RPMI8226 (cell line): ENCODE measurements around the gene ST6GALNAC2.
"Not testable (repeated sequence)": the region's sequence is repeated elsewhere in the genome, so short reads cannot be mapped to it uniquely, and the experiment has no call there.

Source experiments
- DNase-seq: peaks from one replicate; pipeline ENCODE4 v3.0.0-alpha.2; 2015

Gene ST6GALNAC2

GRCh38 chr17:76570457-76570856, 15.2 kb downstream of the ST6GALNAC2 start:
- no peak for DNase-seq

- DNase-seq: no peak
Observed at GRCh38 chr17:76569607-76570279, 15.9 kb downstream of the ST6GALNAC2 start.

GRCh38 chr17:76568811-76569221, 16.8 kb downstream of the ST6GALNAC2 start:
- no peak for DNase-seq

GRCh38 chr17:76567634-76568432, 17.8 kb downstream of the ST6GALNAC2 start:
- DNase-seq: peak; percentile 32

GRCh38 chr17:76566988-76567431, 18.6 kb downstream of the ST6GALNAC2 start:
- DNase-seq: no peak

- DNase-seq: no peak
Observed at GRCh38 chr17:76566613-76566943, 19.1 kb downstream of the ST6GALNAC2 start.

- DNase-seq: no peak
Observed at GRCh38 chr17:76565728-76566612, 19.7 kb downstream of the ST6GALNAC2 start.

- not testable (repeated sequence) for DNase-seq
Observed at GRCh38 chr17:76564991-76565727, 20.5 kb downstream of the ST6GALNAC2 start.

- DNase-seq: not testable (repeated sequence)
Observed at GRCh38 chr17:76563359-76563758, 22.3 kb downstream of the ST6GALNAC2 start.

GRCh38 chr17:76562734-76563148, 22.9 kb downstream of the ST6GALNAC2 start:
- DNase-seq: no peak

GRCh38 chr17:76561799-76562268, 23.8 kb downstream of the ST6GALNAC2 start:
- DNase-seq: no peak

GRCh38 chr17:76561332-76561731, 24.3 kb downstream of the ST6GALNAC2 start:
- DNase-seq: no peak

- DNase-seq: no peak
Observed at GRCh38 chr17:76560877-76561221, 24.8 kb downstream of the ST6GALNAC2 start.

- no peak for DNase-seq
Observed at GRCh38 chr17:76560036-76560876, 25.4 kb downstream of the ST6GALNAC2 start.

- not testable (repeated sequence) for DNase-seq
Observed at GRCh38 chr17:76559460-76559859, 26.2 kb downstream of the ST6GALNAC2 start.

GRCh38 chr17:76558198-76559095, 27.2 kb downstream of the ST6GALNAC2 start:
- DNase-seq: peak; percentile 43

GRCh38 chr17:76557368-76558197, 28.1 kb downstream of the ST6GALNAC2 start:
- DNase-seq: peak; percentile 98

- DNase-seq: peak; percentile 54
Observed at GRCh38 chr17:76556765-76557367, 28.8 kb downstream of the ST6GALNAC2 start.

GRCh38 chr17:76554131-76554530, 31.5 kb downstream of the ST6GALNAC2 start:
- DNase-seq: no peak
